Mononuclear cell (primary cell): ENCODE results near the gene TSHR. TPM values are rescaled to one million over a fixed set of nuclear protein-coding genes. Genes with fewer than 3 reads are reported as not detected.

Experiments
- H3K27me3 ChIP-seq: 2 replicates; pipeline ENCODE4 v1.6.0; 2011; ENCODE audit warnings: low read length, control low read depth; ENCODE audit not compliant: insufficient read depth
- H3K4me1 ChIP-seq: 2 replicates; pipeline ENCODE4 v1.5.1; 2011; ENCODE audit warnings: mild to moderate bottlenecking, low read length, control low read depth; ENCODE audit not compliant: insufficient read depth
- H3K4me3 ChIP-seq: 2 replicates; pipeline ENCODE4 v1.5.1; 2011; ENCODE audit warnings: mild to moderate bottlenecking, low read length, moderate library complexity
- H3K9me3 ChIP-seq: 2 replicates; pipeline ENCODE4 v1.5.1; 2011; ENCODE audit warnings: low read depth, mild to moderate bottlenecking, control low read depth, low read length
- total RNA-seq: library from RNA; depleted of rRNA; stranded (reverse); fragments of >200 nt; gene quantifications from one replicate; pipeline ENCODE4 v1.2.3, GENCODE V29; 2012

Gene TSHR
- total RNA-seq, 1 donor: 0.21 TPM

GRCh38 chr14:81144824-81145603, 189.6 kb downstream of the TSHR start:
- H3K9me3 ChIP-seq: no peaks in the 10 kb centered on the region
- H3K4me3 ChIP-seq: no peak overlapping the region
- H3K4me1 ChIP-seq: peaks cover 6% of the 10 kb centered on the region
- H3K27me3 ChIP-seq: no peaks in the 10 kb centered on the region

- H3K27me3 ChIP-seq: no peaks in the 10 kb centered on the region
- H3K4me3 ChIP-seq: no peak overlapping the region
- peaks cover 12% of the 10 kb centered on the region for H3K4me1 ChIP-seq
- no peaks in the 10 kb centered on the region for H3K9me3 ChIP-seq
Measured at GRCh38 chr14:81147140-81147897, 191.9 kb downstream of the TSHR start.

- no peaks in the 10 kb centered on the region for H3K27me3 ChIP-seq
- H3K4me3 ChIP-seq: no peak overlapping the region
- no peaks in the 10 kb centered on the region for H3K9me3 ChIP-seq
- H3K4me1 ChIP-seq: peaks cover 19% of the 10 kb centered on the region
Measured at GRCh38 chr14:81148635-81149034, 193.2 kb downstream of the TSHR start.

GRCh38 chr14:81153187-81153586, 197.8 kb downstream of the TSHR start:
- no peak overlapping the region for H3K4me3 ChIP-seq
- H3K4me1 ChIP-seq: peaks cover 20% of the 10 kb centered on the region
- no peaks in the 10 kb centered on the region for H3K27me3 ChIP-seq
- H3K9me3 ChIP-seq: no peaks in the 10 kb centered on the region

- H3K27me3 ChIP-seq: no peaks in the 10 kb centered on the region
- peaks cover 14% of the 10 kb centered on the region for H3K4me1 ChIP-seq
- H3K9me3 ChIP-seq: no peaks in the 10 kb centered on the region
- H3K4me3 ChIP-seq: no peak overlapping the region
Measured at GRCh38 chr14:81157431-81157830, 202.0 kb downstream of the TSHR start.

GRCh38 chr14:81161088-81161487, 205.7 kb downstream of the TSHR start:
- no peaks in the 10 kb centered on the region for H3K27me3 ChIP-seq
- no peak overlapping the region for H3K4me3 ChIP-seq
- H3K4me1 ChIP-seq: peaks cover 28% of the 10 kb centered on the region
- H3K9me3 ChIP-seq: no peaks in the 10 kb centered on the region

- no peaks in the 10 kb centered on the region for H3K9me3 ChIP-seq
- no peak overlapping the region for H3K4me3 ChIP-seq
- no peaks in the 10 kb centered on the region for H3K27me3 ChIP-seq
- peaks cover 28% of the 10 kb centered on the region for H3K4me1 ChIP-seq
Measured at GRCh38 chr14:81161749-81162148, 206.3 kb downstream of the TSHR start.

- H3K27me3 ChIP-seq: no peaks in the 10 kb centered on the region
- peaks cover 23% of the 10 kb centered on the region for H3K4me1 ChIP-seq
- no peak overlapping the region for H3K4me3 ChIP-seq
Measured at GRCh38 chr14:81162941-81163340, 207.5 kb downstream of the TSHR start.

GRCh38 chr14:81164167-81164774, 208.8 kb downstream of the TSHR start:
- H3K4me1 ChIP-seq: peaks cover 24% of the 10 kb centered on the region
- H3K27me3 ChIP-seq: no peaks in the 10 kb centered on the region
- H3K4me3 ChIP-seq: no peak overlapping the region
- H3K9me3 ChIP-seq: no peaks in the 10 kb centered on the region

More at GRCh38 chr14:81162941-81163340, 207.5 kb downstream of the TSHR start:
- H3K9me3 ChIP-seq: no peaks in the 10 kb centered on the region

GRCh38 chr14:81165188-81165587, 209.8 kb downstream of the TSHR start:
- Histone ChIP-seq H3K27me3 (no peaks in the 10 kb centered on the region), H3K4me3 (no peak overlapping the region), H3K9me3 (no peaks in the 10 kb centered on the region), H3K4me1 (peaks cover 33% of the 10 kb centered on the region)

GRCh38 chr14:81166121-81166520, 210.7 kb downstream of the TSHR start:
- H3K9me3 ChIP-seq: no peaks in the 10 kb centered on the region
- H3K4me3 ChIP-seq: no peak overlapping the region
- peaks cover 38% of the 10 kb centered on the region for H3K4me1 ChIP-seq
- no peaks in the 10 kb centered on the region for H3K27me3 ChIP-seq

GRCh38 chr14:81169267-81169666, 213.8 kb downstream of the TSHR start:
- H3K4me1 ChIP-seq: peaks cover 32% of the 10 kb centered on the region
- H3K4me3 ChIP-seq: no peak overlapping the region
- H3K9me3 ChIP-seq: no peaks in the 10 kb centered on the region

GRCh38 chr14:81169711-81170103, 214.3 kb downstream of the TSHR start:
- Histone ChIP-seq H3K9me3 (no peaks in the 10 kb centered on the region), H3K4me3 (peak overlapping the region; percentile 47), H3K4me1 (peaks cover 30% of the 10 kb centered on the region), H3K27me3 (no peaks in the 10 kb centered on the region)

More at GRCh38 chr14:81169267-81169666, 213.8 kb downstream of the TSHR start:
- no peaks in the 10 kb centered on the region for H3K27me3 ChIP-seq

GRCh38 chr14:81170104-81170828, 214.8 kb downstream of the TSHR start:
- no peaks in the 10 kb centered on the region for H3K9me3 ChIP-seq
- peak overlapping the region; percentile 47 for H3K4me3 ChIP-seq
- H3K4me1 ChIP-seq: peaks cover 27% of the 10 kb centered on the region
- no peaks in the 10 kb centered on the region for H3K27me3 ChIP-seq

- Histone ChIP-seq H3K9me3 (no peaks in the 10 kb centered on the region), H3K4me1 (peaks cover 26% of the 10 kb centered on the region), H3K27me3 (no peaks in the 10 kb centered on the region), H3K4me3 (no peak overlapping the region)
Measured at GRCh38 chr14:81170829-81171195, 215.4 kb downstream of the TSHR start.
